Type B pancreatic cell (in vitro differentiated cells): ENCODE measurements around the gene PEX26. TPM values are rescaled to one million over a fixed set of nuclear protein-coding genes. Genes with fewer than 3 reads are reported as not detected.

Source experiments
- DNase-seq: peaks from one replicate; pipeline ENCODE4 v3.0.0; 2021; ENCODE audit warnings: mixed read lengths; ENCODE audit not compliant: unreplicated experiment; ENCODE audit errors: extremely low spot score
- H3K27ac Mint-ChIP-seq: 2 replicates; pipeline ENCODE4 v1.8.0; 2021; ENCODE audit warnings: mild to moderate bottlenecking, mixed read lengths
- H3K27me3 Mint-ChIP-seq: 2 replicates; pipeline ENCODE4 v1.8.0; 2021; ENCODE audit warnings: mixed read lengths
- H3K36me3 Mint-ChIP-seq: 2 replicates; pipeline ENCODE4 v1.8.0; 2021; ENCODE audit warnings: mixed read lengths
- H3K4me1 Mint-ChIP-seq: one replicate; pipeline ENCODE4 v1.8.0; 2021; ENCODE audit warnings: mixed read lengths; ENCODE audit not compliant: unreplicated experiment
- H3K4me3 Mint-ChIP-seq: 2 replicates; pipeline ENCODE4 v1.8.0; 2021; ENCODE audit warnings: mild to moderate bottlenecking, mixed read lengths
- H3K9me3 Mint-ChIP-seq: 2 replicates; pipeline ENCODE4 v1.8.0; 2021; ENCODE audit warnings: mixed read lengths
- CTCF ChIP-seq: fragments of 200-600 bp; sonication (generic); conservative IDR thresholded peaks from 2 replicates; pipeline ENCODE4 v1.5.0; 2021; ENCODE audit warnings: antibody characterized with exemption, mild to moderate bottlenecking
- total RNA-seq: library from RNA; stranded (reverse); gene quantifications from 2 replicates; pipeline ENCODE4 v1.2.1, GENCODE V29; 2021; ENCODE audit warnings: low replicate concordance

Gene PEX26
- total RNA-seq, 1 donor from 2014 or later: 46.3 TPM

GRCh38 chr22:18144105-18144504 is 66.3 kb downstream of the PEX26 start:
- DNase-seq: no peak
- Mint-ChIP-seq H3K36me3 (no peaks in the 10 kb centered on the region), H3K27me3 (no peaks in the 10 kb centered on the region), H3K4me3 (no peak overlapping the region), H3K9me3 (peaks cover 3% of the 10 kb centered on the region), H3K27ac (no peak overlapping the region), H3K4me1 (no peaks in the 10 kb centered on the region)
- no peak for TF ChIP-seq CTCF

GRCh38 chr22:18145676-18146388 is 68.0 kb downstream of the PEX26 start:
- Mint-ChIP-seq H3K27me3 (peaks cover 12% of the 10 kb centered on the region), H3K9me3 (peaks cover 3% of the 10 kb centered on the region), H3K4me3 (no peak overlapping the region), H3K36me3 (no peaks in the 10 kb centered on the region), H3K4me1 (no peaks in the 10 kb centered on the region), H3K27ac (no peak overlapping the region)
- TF ChIP-seq CTCF: no peak
- no peak for DNase-seq

- Mint-ChIP-seq H3K4me1 (no peaks in the 10 kb centered on the region), H3K36me3 (no peaks in the 10 kb centered on the region), H3K27ac (no peak overlapping the region), H3K9me3 (peaks cover 3% of the 10 kb centered on the region), H3K4me3 (no peak overlapping the region), H3K27me3 (peaks cover 17% of the 10 kb centered on the region)
- DNase-seq: no peak
- TF ChIP-seq CTCF: no peak
Measured at GRCh38 chr22:18146389-18146753, 68.6 kb downstream of the PEX26 start.

GRCh38 chr22:18147791-18148190 is 70.0 kb downstream of the PEX26 start:
- H3K4me3 Mint-ChIP-seq: no peak overlapping the region
- H3K4me1 Mint-ChIP-seq: no peaks in the 10 kb centered on the region
- DNase-seq: no peak
- H3K27me3 Mint-ChIP-seq: peaks cover 17% of the 10 kb centered on the region
- H3K9me3 Mint-ChIP-seq: no peaks in the 10 kb centered on the region
- TF ChIP-seq CTCF: no peak
- H3K27ac Mint-ChIP-seq: no peak overlapping the region
- no peaks in the 10 kb centered on the region for H3K36me3 Mint-ChIP-seq

GRCh38 chr22:18148293-18148965 is 70.6 kb downstream of the PEX26 start:
- DNase-seq: no peak
- TF ChIP-seq CTCF: no peak
- Mint-ChIP-seq H3K27ac (no peak overlapping the region), H3K4me1 (no peaks in the 10 kb centered on the region), H3K27me3 (peaks cover 17% of the 10 kb centered on the region), H3K9me3 (no peaks in the 10 kb centered on the region), H3K36me3 (no peaks in the 10 kb centered on the region), H3K4me3 (peak overlapping the region; percentile 30)
